Measurements from ENCODE around the gene HHATL.

- TF ChIP-seq ZNF384 (IDR thresholded peaks at IDR 0.05; ENCODE audit: borderline replicate concordance, low read depth, low read length): no peak
- TF ChIP-seq BACH1 (IDR thresholded peaks at IDR 0.05; ENCODE audit: borderline replicate concordance): no peak
- no peak for TF ChIP-seq SMC3 (IDR thresholded peaks at IDR 0.05; ENCODE audit: borderline replicate concordance, low read length)
Measured at GRCh38 chr3:42700366-42701288, 2.0 kb downstream of the HHATL start.
